Body of pancreas (tissue), 4 donors: Measurements from ENCODE around the gene FAM156A. TPM values are rescaled to one million over a fixed set of nuclear protein-coding genes. Genes with fewer than 3 reads are reported as not detected.
"Not testable (repeated sequence)": the region's sequence is repeated elsewhere in the genome, so short reads cannot be mapped to it uniquely, and the experiment has no call there.

ENCODE experiments used
- ATAC-seq: fragments of 150-250 bp; one replicate; pipeline ENCODE4 v1.9.1; 2016
- DNase-seq, 4 donors: peaks; one replicate each; pipeline ENCODE4 v3.0.0-alpha.2; 2019
- H3K27ac ChIP-seq, 4 donors: fragments of 200-600 bp; sonication (generic); 1 replicate in 3 of 4; 2 replicates in 1 of 4; pipeline versions ENCODE4 v1.5.1 to v1.6.1; 2016 to 2019; ENCODE audit warnings: mild to moderate bottlenecking in 1 of 4, mixed read lengths in 1 of 4, moderate library complexity in 1 of 4
- H3K27me3 ChIP-seq, 2 donors: fragments of 200-600 bp; sonication (generic); one replicate each; pipeline ENCODE4 v1.6.0; 2016; ENCODE audit warnings: mild to moderate bottlenecking in 1 of 2
- H3K36me3 ChIP-seq, 2 donors: fragments of 200-600 bp; sonication (generic); replicated peaks in 1 of 2; 2 replicates each; pipeline ENCODE4 v1.5.1; 2016; ENCODE audit warnings: low read depth in 2 of 2; ENCODE audit not compliant: insufficient read depth in 1 of 2
- H3K4me1 ChIP-seq: fragments of 200-600 bp; sonication (generic); one replicate; pipeline ENCODE4 v1.6.0; 2016
- H3K4me3 ChIP-seq, 2 donors: fragments of 200-600 bp; sonication (generic); 1 replicate in 1 of 2; 2 replicates in 1 of 2; pipeline ENCODE4 v1.5.1; 2016 to 2019
- H3K9me3 ChIP-seq, 3 donors: fragments of 200-600 bp; sonication (generic); 1 replicate in 2 of 3; 2 replicates in 1 of 3; pipeline ENCODE4 v1.5.1; 2016
- CTCF ChIP-seq, 7 experiments: fragments of 450-650 bp in 4 of 7; fragments of 200-600 bp in 3 of 7; sonication (generic) in 3 of 7; IDR thresholded peaks; one replicate each; pipeline ENCODE4 v1.5.1; 2016 to 2019; ENCODE audit warnings: antibody characterized with exemption in 7 of 7
- POLR2A ChIP-seq, 3 donors: fragments of 450-650 bp; IDR thresholded peaks; one replicate each; pipeline ENCODE4 v1.6.1; 2016; ENCODE audit warnings: antibody characterized with exemption in 3 of 3, mild to moderate bottlenecking in 2 of 3
- WGBS, 2 donors: methylation state at CpG; one replicate each; pipeline ENCODE4 v1.1.5; 2017; 5-methylcytosine and 5-hydroxymethylcytosine counted together
- intact Hi-C: fragments of 100-400 bp; cut with DNase I; formaldehyde crosslinking; loops from one replicate; pipeline ENCODE4 v1.15.1; 2023
- total RNA-seq, 2 donors: library from RNA; depleted of rRNA; stranded (reverse); fragments of >200 nt; gene quantifications; one replicate each; pipeline ENCODE4 v1.1.0, GENCODE V29; 2016

Gene FAM156A
- total RNA-seq, 2 donors from 2014 or later: 20.1 to 24.6 TPM

GRCh38 chrX:52990848-52991247 is 32.5 kb upstream of the FAM156A start:
- no peak for ATAC-seq

GRCh38 chrX:52990011-52990631 is 31.8 kb upstream of the FAM156A start:
- ATAC-seq: not testable (repeated sequence)

More at GRCh38 chrX:52990848-52991247, 32.5 kb upstream of the FAM156A start:
- intact Hi-C loops: no loop called here
- Histone ChIP-seq H3K36me3 (no peaks in the 10 kb centered on the region), H3K4me3 (no peak overlapping the region), H3K4me1 (peaks cover 15% of the 10 kb centered on the region), H3K27ac (no peak overlapping the region), H3K27me3 (no peaks in the 10 kb centered on the region), H3K9me3 (no peaks in the 10 kb centered on the region)
- TF ChIP-seq CTCF (IDR thresholded peaks at IDR 0.05): no peak
- no peak for TF ChIP-seq POLR2A (IDR thresholded peaks at IDR 0.05)
- no peak for DNase-seq
- WGBS, 2 donors: 78 to 87% methylated on average over 5 of the region's 5 CpGs

GRCh38 chrX:52988985-52989917 is 30.9 kb upstream of the FAM156A start:
- 81 to 84% methylated on average over 7 to 10 of the region's 14 CpGs for WGBS, 2 donors
- Histone ChIP-seq H3K9me3 (no peaks in the 10 kb centered on the region), H3K36me3 (no peaks in the 10 kb centered on the region), H3K4me1 (peaks cover 8% of the 10 kb centered on the region), H3K4me3 (no peak overlapping the region), H3K27ac (no peak overlapping the region), H3K27me3 (no peaks in the 10 kb centered on the region)
- TF ChIP-seq POLR2A (IDR thresholded peaks at IDR 0.05): no peak
- no peak for TF ChIP-seq CTCF (IDR thresholded peaks at IDR 0.05)
- no peak for DNase-seq
- intact Hi-C loops: no loop called here
- ATAC-seq: no peak

More at GRCh38 chrX:52990011-52990631, 31.8 kb upstream of the FAM156A start:
- intact Hi-C loops, H3K9me3 ChIP-seq, H3K36me3 ChIP-seq, H3K4me3 ChIP-seq, H3K27me3 ChIP-seq, H3K27ac ChIP-seq: not testable (repeated sequence)
- peak; percentile 45 to 69 (median 54) for DNase-seq
- peak; percentile 16 to 48 (median 39) for TF ChIP-seq CTCF (IDR thresholded peaks at IDR 0.05)
- H3K4me1 ChIP-seq: peaks cover 15% of the 10 kb centered on the region
- WGBS, 2 donors: 21 to 33% methylated on average over 3 to 7 of the region's 7 CpGs

GRCh38 chrX:52983321-52984000 is 25.1 kb upstream of the FAM156A start:
- H3K36me3 ChIP-seq: no peaks in the 10 kb centered on the region
- H3K4me3 ChIP-seq: no peak overlapping the region
- intact Hi-C loops: no loop called here
- ATAC-seq: no peak
- no peak for DNase-seq
- peaks cover 15% of the 10 kb centered on the region for H3K4me1 ChIP-seq
- no peak overlapping the region for H3K27ac ChIP-seq
- H3K27me3 ChIP-seq: no peaks in the 10 kb centered on the region
- TF ChIP-seq POLR2A (IDR thresholded peaks at IDR 0.05) (no peak), CTCF (IDR thresholded peaks at IDR 0.05) (no peak)
- WGBS, 2 donors: 55 to 62% methylated on average over 5 of the region's 5 CpGs
- H3K9me3 ChIP-seq: no peaks in the 10 kb centered on the region
